Adrenal gland (tissue), 12 donors: Measurements from ENCODE around the gene KIF18A. TPM values are rescaled to one million over a fixed set of nuclear protein-coding genes. Genes with fewer than 3 reads are reported as not detected.
A peak's percentile ranks its signal among the peaks of the same experiment; 100 is the strongest.

Source experiments
- DNase-seq, 7 donors: peaks; one replicate each; pipeline ENCODE4 v3.0.0-alpha.2; 2019 to 2020
- H3K27ac ChIP-seq, 5 donors: fragments of 200-600 bp; sonication (generic) in 4 of 5; 1 replicate in 3 of 5; 2 replicates in 2 of 5; pipeline versions ENCODE4 v1.5.1 to v1.8.0; 2016 to 2020; ENCODE audit warnings: mild to moderate bottlenecking in 1 of 5
- H3K27me3 ChIP-seq: fragments of 200-600 bp; 2 replicates; pipeline ENCODE4 v1.8.0; 2021
- H3K36me3 ChIP-seq, 2 donors: fragments of 200-600 bp; replicated peaks in 1 of 2; 1 replicate in 1 of 2; 2 replicates in 1 of 2; pipeline versions ENCODE4 v1.5.1 to v1.8.0; 2018 to 2022
- H3K4me1 ChIP-seq, 2 donors: fragments of 200-600 bp; replicated peaks in 1 of 2; 1 replicate in 1 of 2; 2 replicates in 1 of 2; pipeline versions ENCODE4 v1.5.1 to v1.8.0; 2018 to 2021
- H3K4me3 ChIP-seq, 4 donors: fragments of 200-600 bp; sonication (generic) in 3 of 4; one replicate each; pipeline ENCODE4 v1.5.1; 2016 to 2018
- H3K9me3 ChIP-seq, 3 donors: fragments of 200-600 bp; sonication (generic) in 1 of 3; replicated peaks in 1 of 3; 1 replicate in 2 of 3; 2 replicates in 1 of 3; pipeline versions ENCODE4 v1.5.1 to v1.8.0; 2016 to 2021
- CTCF ChIP-seq, 6 experiments: fragments of 450-650 bp in 4 of 6; fragments of 200-600 bp in 2 of 6; sonication (generic) in 1 of 6; IDR thresholded peaks; 1 replicate in 5 of 6; 2 replicates in 1 of 6; pipeline versions ENCODE4 v1.5.1 to v1.8.0; 2016 to 2021; ENCODE audit warnings: antibody characterized with exemption in 6 of 6, mild to moderate bottlenecking in 2 of 6, moderate library complexity in 1 of 6
- POLR2A ChIP-seq, 2 donors: fragments of 450-650 bp; IDR thresholded peaks; one replicate each; pipeline ENCODE4 v1.6.1; 2017; ENCODE audit warnings: antibody characterized with exemption in 2 of 2, mild to moderate bottlenecking in 2 of 2, moderate library complexity in 1 of 2
- WGBS, 4 donors: extraction: QIAGEN DNeasy Blood & Tissue Kit in 2 of 4; methylation state at CpG; one replicate each; pipeline versions ENCODE4 v1.1.5 to v1.1.7; 2013 to 2017; 5-methylcytosine and 5-hydroxymethylcytosine counted together
- intact Hi-C, 2 donors: fragments of 100-400 bp; cut with DNase I; formaldehyde crosslinking; loops; one replicate each; pipeline versions ENCODE4 v1.14.1 to v1.15.0; 2022 to 2023
- polyA plus RNA-seq, 3 donors: library from polyadenylated mRNA; stranded (reverse); fragments of 200-250 nt in 2 of 3; fragments of 350-450 nt in 1 of 3; fragmentation: Illumina TruSeq in 1 of 3; extraction: RNeasy Lipid Tissue Mini Kit (QIAGEN cat#74804) in 1 of 3; gene quantifications; one replicate each; pipeline ENCODE4 v1.2.3, GENCODE V29; 2013 to 2014
- total RNA-seq, 9 donors: library from RNA; depleted of rRNA in 4 of 9; stranded (reverse); fragments of >200 nt in 4 of 9; fragments of 120-200 nt in 1 of 9; fragmentation: NEBNext Ultra II Directional in 1 of 9; extraction: Animal tissue kit (Norgen Biotek cat#: 25700) in 1 of 9; gene quantifications; one replicate each; pipeline versions ENCODE4 v1.1.0 to v1.2.4, GENCODE V29; 2013 to 2023
- donor health status: healthy with polysubstance abuse.
- donor health status: Bipolar disorder and iron deficiency.
- donor health status: DM: yes; HTN: yes; CAD: no.
- donor health status: DM: no; HTN: no; CAD: no.
- donor health status: DM: no; HTN: no; CAD: no.
- donor health status: DM: yes; HTN: yes; CAD: no.

KIF18A gene
- total and polyA plus RNA-seq, 12 donors: 0.13 to 7.3 (median 0.57) TPM; not detected in 2

GRCh38 chr11:28107191-28107749 is 686 bp downstream of the KIF18A start:
- Histone ChIP-seq H3K4me3 (peak overlapping the region in 3 of 4 donors; percentile 30 to 70 (median 37)), H3K9me3 (no peaks in the 10 kb centered on the region), H3K27me3 (no peaks in the 10 kb centered on the region), H3K4me1 (peaks cover 9 to 31% of the 10 kb centered on the region in 2 donors), H3K27ac (peak overlapping the region in 3 of 5 donors; percentile 65 to 77 (median 76)), H3K36me3 (no peaks in the 10 kb centered on the region)
- DNase-seq: no peak
- WGBS, 4 donors: 0 to 1% (median 0%) methylated on average over 11 of the region's 11 CpGs
- no peak for TF ChIP-seq POLR2A (IDR thresholded peaks at IDR 0.05)
- TF ChIP-seq CTCF (IDR thresholded peaks at IDR 0.05): no peak
- intact Hi-C loops: no loop called here

- no peaks in the 10 kb centered on the region for H3K27me3 ChIP-seq
- intact Hi-C loops: no loop called here
- peak overlapping the region in 1 of 4 donors; percentile 70 for H3K4me3 ChIP-seq
- H3K9me3 ChIP-seq: no peaks in the 10 kb centered on the region
- no peaks in the 10 kb centered on the region for H3K36me3 ChIP-seq
- peak in 1 of 7 donors; percentile 15 for DNase-seq
- peaks cover 8 to 24% of the 10 kb centered on the region in 2 donors for H3K4me1 ChIP-seq
- TF ChIP-seq CTCF (IDR thresholded peaks at IDR 0.05): no peak
- TF ChIP-seq POLR2A (IDR thresholded peaks at IDR 0.05): no peak
- H3K27ac ChIP-seq: no peak overlapping the region
- 84 to 87% (median 85%) methylated on average over 14 of the region's 14 CpGs for WGBS, 4 donors
Observed at GRCh38 chr11:28106353-28107043, 1.5 kb downstream of the KIF18A start.

GRCh38 chr11:28105869-28106268 is 2.1 kb downstream of the KIF18A start:
- no peaks in the 10 kb centered on the region for H3K36me3 ChIP-seq
- TF ChIP-seq CTCF (IDR thresholded peaks at IDR 0.05): no peak
- TF ChIP-seq POLR2A (IDR thresholded peaks at IDR 0.05): no peak
- no peak overlapping the region for H3K4me3 ChIP-seq
- H3K4me1 ChIP-seq: peaks cover 2 to 18% of the 10 kb centered on the region in 2 donors
- WGBS, 4 donors: 86 to 93% (median 86%) methylated on average over 5 of the region's 5 CpGs
- no peaks in the 10 kb centered on the region for H3K27me3 ChIP-seq
- H3K27ac ChIP-seq: no peak overlapping the region
- no peak for DNase-seq
- no peaks in the 10 kb centered on the region for H3K9me3 ChIP-seq
- intact Hi-C loops: no loop called here

GRCh38 chr11:28104984-28105383 is 3.0 kb downstream of the KIF18A start:
- no peak for DNase-seq
- Histone ChIP-seq H3K4me1 (peaks cover 0 to 16% of the 10 kb centered on the region in 2 donors), H3K36me3 (no peaks in the 10 kb centered on the region), H3K27ac (no peak overlapping the region), H3K9me3 (no peaks in the 10 kb centered on the region), H3K4me3 (no peak overlapping the region), H3K27me3 (no peaks in the 10 kb centered on the region)
- no peak for TF ChIP-seq CTCF (IDR thresholded peaks at IDR 0.05)
- TF ChIP-seq POLR2A (IDR thresholded peaks at IDR 0.05): no peak
- 88 to 95% (median 91%) methylated on average over 2 of the region's 2 CpGs for WGBS, 4 donors
- intact Hi-C loops: no loop called here
